ENCODE measurements around the gene ITPR3.

DNA sequence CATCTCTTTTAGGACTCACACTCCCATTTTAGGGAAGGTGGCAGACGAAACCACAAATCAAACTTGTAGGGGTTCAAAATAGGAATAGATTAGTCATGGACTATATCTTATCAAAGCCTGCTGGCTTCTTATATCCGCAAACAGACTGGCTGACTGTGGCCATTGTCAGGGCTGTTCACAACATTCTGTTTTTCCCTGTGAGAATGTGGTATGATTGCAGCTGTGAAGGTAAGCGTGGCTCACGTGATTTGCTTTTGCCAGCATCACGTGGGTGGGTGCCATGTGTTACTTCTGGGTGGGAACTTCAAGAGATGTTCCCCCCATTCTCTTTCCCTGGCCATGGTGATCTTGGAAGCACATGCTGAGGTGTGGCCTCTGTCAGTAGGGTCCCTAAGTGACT, 119.7 kb downstream of the ITPR3 start:
- TF ChIP-seq EZH2 (IDR thresholded peaks at IDR 0.05; ENCODE audit: insufficient read depth, poor library complexity, severe bottlenecking), result no peak
- no peak for TF ChIP-seq EZH2phosphoT487 (IDR thresholded peaks at IDR 0.05; ENCODE audit: insufficient read depth, low read depth)

Data from GM23248 (cell line).